Thyroid gland (tissue), 4 donors: ENCODE data around the gene CALCB. TPM values are rescaled to one million over a fixed set of nuclear protein-coding genes. Genes with fewer than 3 reads are reported as not detected.
"Not testable (repeated sequence)": the region's sequence is repeated elsewhere in the genome, so short reads cannot be mapped to it uniquely, and the experiment has no call there.

Experiments used
- DNase-seq, 2 donors: peaks; one replicate each; pipeline ENCODE4 v3.0.0-alpha.2; 2019
- H3K27ac ChIP-seq, 3 donors: fragments of 200-600 bp; sonication (generic); 1 replicate in 2 of 3; 2 replicates in 1 of 3; pipeline ENCODE4 v1.5.1; 2016 to 2019; ENCODE audit warnings: mild to moderate bottlenecking in 1 of 3, moderate library complexity in 1 of 3
- H3K27me3 ChIP-seq: fragments of 200-600 bp; sonication (generic); one replicate; pipeline ENCODE4 v1.5.1; 2019
- H3K36me3 ChIP-seq, 2 donors: fragments of 200-600 bp; sonication (generic); one replicate each; pipeline ENCODE4 v1.5.1; 2016 to 2019
- H3K4me1 ChIP-seq, 2 donors: fragments of 200-600 bp; sonication (generic); one replicate each; pipeline ENCODE4 v1.5.1; 2017 to 2019
- H3K4me3 ChIP-seq, 3 donors: fragments of 200-600 bp; sonication (generic); replicated peaks in 1 of 3; 1 replicate in 2 of 3; 2 replicates in 1 of 3; pipeline ENCODE4 v1.5.1; 2016; ENCODE audit warnings: mild to moderate bottlenecking in 1 of 3
- H3K9me3 ChIP-seq: fragments of 200-600 bp; sonication (generic); one replicate; pipeline ENCODE4 v1.5.1; 2017
- POLR2A ChIP-seq, 2 donors: fragments of 450-650 bp; IDR thresholded peaks; one replicate each; pipeline ENCODE4 v1.6.1; 2017; ENCODE audit warnings: antibody characterized with exemption in 2 of 2, mild to moderate bottlenecking in 2 of 2, moderate library complexity in 1 of 2
- WGBS, 2 donors: methylation state at CpG; one replicate each; pipeline ENCODE4 v1.1.5; 2017; 5-methylcytosine and 5-hydroxymethylcytosine counted together
- intact Hi-C: fragments of 100-400 bp; cut with DNase I; formaldehyde crosslinking; loops from one replicate; pipeline ENCODE4 v1.15.1; 2023
- total RNA-seq, 4 donors: library from RNA; depleted of rRNA; stranded (reverse); fragments of >200 nt; gene quantifications; one replicate each; pipeline ENCODE4 v1.2.3, GENCODE V29; 2016
- TF ChIP-seq, protein P1 (sequence below), 6 experiments: fragments of 200-600 bp in 3 of 6; fragments of 450-650 bp in 3 of 6; sonication (generic) in 3 of 6; IDR thresholded peaks; one replicate each; pipeline ENCODE4 v1.5.1; 2016 to 2019; ENCODE audit warnings: antibody characterized with exemption in 6 of 6, mild to moderate bottlenecking in 2 of 6, inconsistent platforms in 1 of 6, moderate library complexity in 1 of 6

The CALCB gene, protein sequence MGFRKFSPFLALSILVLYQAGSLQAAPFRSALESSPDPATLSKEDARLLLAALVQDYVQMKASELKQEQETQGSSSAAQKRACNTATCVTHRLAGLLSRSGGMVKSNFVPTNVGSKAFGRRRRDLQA
- 10 to 100 TPM in 1 of 4 donors, 1 to 10 TPM in 1, under 1 TPM in 2; 0.33 to 20.3 (median 2.4) TPM for total RNA-seq

DNA sequence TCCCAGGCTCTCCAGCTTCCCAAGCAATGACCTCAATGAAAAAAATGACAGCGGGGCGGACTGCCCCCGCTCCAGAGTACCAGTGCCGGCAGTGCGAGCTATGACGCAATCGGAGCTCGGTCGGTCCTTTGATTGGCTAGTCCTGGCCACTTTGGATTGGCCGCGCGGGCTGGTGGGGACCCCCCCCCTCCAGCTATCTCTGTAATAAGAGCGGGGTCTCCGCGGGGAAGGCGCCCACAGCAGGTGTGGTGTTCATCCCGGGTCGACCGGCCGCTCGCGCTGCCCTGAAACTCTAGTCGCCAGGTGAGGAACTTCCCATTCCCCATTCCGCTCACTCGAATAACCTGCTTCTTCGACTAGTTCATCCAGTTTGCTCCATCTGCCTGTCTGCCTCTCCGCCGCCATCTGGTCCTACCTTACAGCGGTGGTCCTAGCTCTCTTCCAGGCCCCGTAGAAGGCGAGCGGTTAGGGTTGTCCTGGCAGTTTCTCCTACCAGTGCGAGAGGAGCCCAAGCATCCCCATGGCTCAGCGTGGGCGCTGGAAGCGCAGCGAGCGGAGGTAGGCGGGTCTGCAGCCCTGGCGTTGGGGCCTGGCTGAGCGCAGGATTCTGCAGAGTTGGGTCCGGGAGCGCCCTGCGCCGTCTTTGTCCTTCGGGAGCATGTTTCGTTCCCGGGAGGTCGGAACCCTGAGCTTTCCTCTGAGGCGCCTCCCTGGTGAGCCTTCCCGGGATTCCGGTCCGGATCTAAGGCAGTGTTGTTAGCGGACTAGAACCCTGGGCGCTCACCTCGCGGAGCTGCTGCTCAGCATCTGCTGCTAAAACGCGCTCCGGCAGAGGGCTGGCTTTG lies at the start of gene CALCB:
Gene CALCB, plus strand, starts transcription at position 233 of the 845 bp plus-strand sequence. CDS start 1,126 bp downstream, outside the sequence.
- Histone ChIP-seq H3K4me1 (peaks cover 11 to 18% of the 10 kb centered on the region in 2 donors), H3K9me3 (no peaks in the 10 kb centered on the region), H3K27me3 (peaks cover 4% of the 10 kb centered on the region), H3K27ac (no peak within 1 kb of the TSS), H3K36me3 (no peaks in the 10 kb centered on the region), H3K4me3 (no peak within 1 kb of the TSS)
- TF ChIP-seq, protein P1, sequence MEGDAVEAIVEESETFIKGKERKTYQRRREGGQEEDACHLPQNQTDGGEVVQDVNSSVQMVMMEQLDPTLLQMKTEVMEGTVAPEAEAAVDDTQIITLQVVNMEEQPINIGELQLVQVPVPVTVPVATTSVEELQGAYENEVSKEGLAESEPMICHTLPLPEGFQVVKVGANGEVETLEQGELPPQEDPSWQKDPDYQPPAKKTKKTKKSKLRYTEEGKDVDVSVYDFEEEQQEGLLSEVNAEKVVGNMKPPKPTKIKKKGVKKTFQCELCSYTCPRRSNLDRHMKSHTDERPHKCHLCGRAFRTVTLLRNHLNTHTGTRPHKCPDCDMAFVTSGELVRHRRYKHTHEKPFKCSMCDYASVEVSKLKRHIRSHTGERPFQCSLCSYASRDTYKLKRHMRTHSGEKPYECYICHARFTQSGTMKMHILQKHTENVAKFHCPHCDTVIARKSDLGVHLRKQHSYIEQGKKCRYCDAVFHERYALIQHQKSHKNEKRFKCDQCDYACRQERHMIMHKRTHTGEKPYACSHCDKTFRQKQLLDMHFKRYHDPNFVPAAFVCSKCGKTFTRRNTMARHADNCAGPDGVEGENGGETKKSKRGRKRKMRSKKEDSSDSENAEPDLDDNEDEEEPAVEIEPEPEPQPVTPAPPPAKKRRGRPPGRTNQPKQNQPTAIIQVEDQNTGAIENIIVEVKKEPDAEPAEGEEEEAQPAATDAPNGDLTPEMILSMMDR (IDR thresholded peaks at IDR 0.05): no peak
- no peak for TF ChIP-seq POLR2A (IDR thresholded peaks at IDR 0.05)
- intact Hi-C loops: loop anchor here (10.0 kb wide), 1 partner anchor 99 kb away; the partner anchor contains the start of gene CALCA
- DNase-seq: peak; percentile 13 to 33
- WGBS, 2 donors: 4% methylated on average over 22 to 39 of the region's 60 CpGs

DNA sequence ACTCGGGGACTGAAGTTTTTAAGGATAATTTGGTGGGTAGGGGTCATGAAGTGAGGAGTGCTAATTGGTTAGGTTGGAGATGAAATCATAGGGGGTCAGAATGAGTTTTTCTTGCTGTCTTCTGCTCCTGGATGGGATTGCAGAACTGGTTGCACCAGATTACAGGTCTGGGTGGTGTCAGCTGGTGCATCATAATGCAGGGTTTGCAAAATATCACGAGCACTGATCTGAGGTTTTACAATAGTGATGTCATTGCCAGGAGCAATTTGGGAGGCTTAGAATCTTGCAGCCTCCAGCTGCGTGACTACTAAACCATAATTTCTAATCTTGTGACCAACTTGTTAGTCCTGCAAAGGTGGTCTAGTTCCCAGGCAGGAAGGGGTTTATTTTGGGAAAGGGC lies 46.4 kb upstream of the CALCB start:
- no peak overlapping the region for H3K27ac ChIP-seq
- intact Hi-C loops: no loop called here
- TF ChIP-seq POLR2A (IDR thresholded peaks at IDR 0.05): no peak
- TF ChIP-seq, protein P1 (IDR thresholded peaks at IDR 0.05): no peak
- H3K36me3 ChIP-seq: no peaks in the 10 kb centered on the region
- no peaks in the 10 kb centered on the region for H3K4me1 ChIP-seq
- no peak for DNase-seq
- H3K27me3 ChIP-seq: no peaks in the 10 kb centered on the region
- 71 to 72% methylated on average over 3 of the region's 3 CpGs for WGBS, 2 donors
- H3K9me3 ChIP-seq: no peaks in the 10 kb centered on the region
- H3K4me3 ChIP-seq: no peak overlapping the region

DNA sequence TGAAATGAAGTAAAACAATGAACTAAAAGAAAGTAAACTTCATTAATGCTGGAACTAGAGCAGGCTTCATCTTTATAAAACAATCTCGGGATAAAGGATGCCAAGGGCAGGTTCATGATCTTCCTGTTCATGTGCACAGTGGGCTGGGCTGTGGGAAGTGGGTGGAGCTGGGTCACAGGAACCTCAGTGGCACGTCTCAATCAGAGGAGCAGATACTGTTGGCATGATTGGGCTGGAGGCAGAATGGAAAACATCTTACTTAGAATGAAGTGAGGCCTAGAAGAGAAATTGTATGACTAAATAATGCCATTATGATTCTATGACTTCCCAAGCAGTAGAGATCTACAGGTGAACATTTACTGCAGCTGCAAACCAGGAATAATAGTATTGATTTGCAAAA lies 45.4 kb upstream of the CALCB start:
- Histone ChIP-seq H3K27me3 (no peaks in the 10 kb centered on the region), H3K9me3 (no peaks in the 10 kb centered on the region), H3K36me3 (no peaks in the 10 kb centered on the region), H3K4me3 (no peak overlapping the region), H3K27ac (no peak overlapping the region), H3K4me1 (no peaks in the 10 kb centered on the region)
- DNase-seq: no peak
- 64 to 69% methylated on average over 2 of the region's 2 CpGs for WGBS, 2 donors
- intact Hi-C loops: no loop called here
- TF ChIP-seq POLR2A (IDR thresholded peaks at IDR 0.05): no peak
- TF ChIP-seq, protein P1 (IDR thresholded peaks at IDR 0.05): no peak

DNA sequence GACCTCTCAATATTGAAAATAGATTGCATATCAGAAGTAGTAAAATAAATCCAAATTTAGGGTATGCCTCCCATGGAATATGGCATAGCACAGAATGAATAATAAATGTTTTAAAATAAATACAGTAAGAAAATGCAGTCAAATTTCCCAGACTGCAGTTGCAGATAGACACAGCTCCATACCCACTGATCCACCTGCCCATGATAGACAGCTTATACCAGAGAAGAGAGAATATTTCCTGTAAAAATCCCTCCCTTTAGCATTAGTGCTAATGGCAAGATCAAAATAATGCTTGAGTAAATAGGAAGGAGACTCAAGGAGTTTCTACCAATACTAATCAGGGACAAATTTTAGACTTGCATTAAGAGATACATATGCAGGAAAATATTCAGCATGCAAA lies 45.0 kb upstream of the CALCB start:
- DNase-seq: no peak
- H3K27me3 ChIP-seq: no peaks in the 10 kb centered on the region
- TF ChIP-seq POLR2A (IDR thresholded peaks at IDR 0.05): no peak
- TF ChIP-seq, protein P1 (IDR thresholded peaks at IDR 0.05): no peak
- H3K9me3 ChIP-seq: no peaks in the 10 kb centered on the region
- H3K4me3 ChIP-seq: no peak overlapping the region
- intact Hi-C loops: no loop called here
- no peaks in the 10 kb centered on the region for H3K36me3 ChIP-seq
- H3K27ac ChIP-seq: no peak overlapping the region
- no peaks in the 10 kb centered on the region for H3K4me1 ChIP-seq

DNA sequence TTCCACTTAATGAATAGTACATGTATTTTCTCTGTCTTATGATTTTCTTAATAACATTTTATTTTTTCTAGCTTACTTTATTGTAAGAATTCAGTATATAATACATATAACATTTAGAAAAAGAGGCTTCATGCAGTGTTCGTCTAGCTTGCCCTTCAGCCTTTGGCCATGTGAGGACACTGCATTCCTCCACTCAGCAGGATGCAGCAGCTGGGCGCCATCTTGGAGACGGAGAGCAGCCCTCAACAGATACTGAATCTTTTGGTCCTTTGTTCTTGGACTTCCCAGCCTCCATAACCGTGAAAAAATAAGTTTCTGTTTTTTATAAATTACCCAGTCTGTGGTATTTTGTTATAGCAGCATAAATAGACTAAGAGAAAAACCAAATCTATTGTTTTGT lies 41.4 kb upstream of the CALCB start:
- DNase-seq, H3K9me3 ChIP-seq, H3K4me1 ChIP-seq, H3K27ac ChIP-seq, H3K4me3 ChIP-seq, H3K27me3 ChIP-seq, intact Hi-C loops, H3K36me3 ChIP-seq: not testable (repeated sequence)
- 82 to 84% methylated on average over 4 of the region's 4 CpGs for whole genome bisulfite sequencing, 2 donors
